Neural crest cell (in vitro differentiated cells): ENCODE measurements around the gene PKP3. TPM values are rescaled to one million over a fixed set of nuclear protein-coding genes. Genes with fewer than 3 reads are reported as not detected.

Experiments
- DNase-seq: peaks from one replicate; pipeline ENCODE4 v3.0.0; 2021; ENCODE audit warnings: low read depth, mixed read lengths, low spot score
- H3K27ac Mint-ChIP-seq: one replicate; pipeline ENCODE4 v1.8.0; 2021; ENCODE audit warnings: mild to moderate bottlenecking, mixed read lengths; ENCODE audit not compliant: unreplicated experiment
- H3K27me3 Mint-ChIP-seq: 2 replicates; pipeline ENCODE4 v1.8.0; 2021; ENCODE audit warnings: low read depth, mild to moderate bottlenecking, mixed read lengths
- H3K36me3 Mint-ChIP-seq: 2 replicates; pipeline ENCODE4 v1.8.0; 2021; ENCODE audit warnings: low read depth, mild to moderate bottlenecking, mixed read lengths
- H3K4me1 Mint-ChIP-seq: 2 replicates; pipeline ENCODE4 v1.8.0; 2021; ENCODE audit warnings: mixed read lengths
- H3K4me3 Mint-ChIP-seq: one replicate; pipeline ENCODE4 v1.8.0; 2021; ENCODE audit warnings: mild to moderate bottlenecking, mixed read lengths
- H3K9me3 Mint-ChIP-seq: 2 replicates; pipeline ENCODE4 v1.8.0; 2021; ENCODE audit warnings: mixed read lengths
- CTCF ChIP-seq: fragments of 200-600 bp; sonication (generic); conservative IDR thresholded peaks from 2 replicates; pipeline ENCODE4 v1.5.0; 2021; ENCODE audit warnings: antibody characterized with exemption, mild to moderate bottlenecking
- total RNA-seq: library from RNA; stranded (reverse); gene quantifications from 2 replicates; pipeline ENCODE4 v1.2.1, GENCODE V29; 2021

Gene PKP3
- total RNA-seq, 1 donor from 2014 or later: 0.42 TPM

- Mint-ChIP-seq H3K27ac (no peak overlapping the region), H3K27me3 (no peaks in the 10 kb centered on the region), H3K4me1 (no peaks in the 10 kb centered on the region), H3K4me3 (no peak overlapping the region), H3K9me3 (peaks cover 3% of the 10 kb centered on the region), H3K36me3 (no peaks in the 10 kb centered on the region)
- no peak for DNase-seq
- no peak for TF ChIP-seq CTCF
Observed at GRCh38 chr11:438101-438844, 44.3 kb downstream of the PKP3 start.

DNA sequence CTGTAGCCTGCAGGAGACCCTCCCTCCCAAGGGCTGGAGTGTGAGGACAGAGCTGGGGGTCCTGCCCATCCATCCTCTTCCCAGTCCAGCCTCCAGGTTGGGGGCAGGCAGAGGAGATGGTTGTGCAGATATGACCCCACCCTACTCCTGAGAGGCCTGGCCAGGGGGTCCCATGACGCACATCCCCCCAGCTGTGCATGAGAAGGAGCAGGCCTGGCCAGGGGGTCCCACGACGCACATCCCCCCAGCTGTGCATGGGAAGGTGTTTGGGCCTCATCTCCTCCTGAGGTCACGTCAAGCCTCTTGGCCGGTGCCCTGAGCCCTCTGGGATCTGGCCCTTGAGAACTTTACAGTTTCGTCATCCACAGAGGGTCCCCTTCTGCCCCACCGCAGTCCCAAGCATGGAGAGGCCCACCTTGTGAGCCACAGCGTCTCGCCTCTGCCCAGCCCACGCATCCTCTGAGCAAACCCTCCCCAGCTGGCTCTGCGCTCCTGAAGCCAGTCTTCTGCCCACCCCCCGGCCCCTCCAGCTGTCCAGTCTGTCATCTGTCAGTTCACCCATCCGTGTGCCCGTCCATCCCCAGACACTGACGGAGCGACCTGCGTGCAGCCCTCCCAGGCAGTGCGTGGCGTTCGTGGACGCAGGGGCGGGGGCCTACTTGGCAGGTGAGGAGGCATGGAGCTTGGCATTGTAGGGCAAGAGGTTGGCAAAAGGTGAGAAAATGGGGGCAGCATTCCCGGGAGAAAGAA, 45.5 kb downstream of the PKP3 start:
- no peak for TF ChIP-seq CTCF
- peaks cover 7% of the 10 kb centered on the region for H3K4me1 Mint-ChIP-seq
- H3K27ac Mint-ChIP-seq: no peak overlapping the region
- H3K9me3 Mint-ChIP-seq: peaks cover 3% of the 10 kb centered on the region
- H3K36me3 Mint-ChIP-seq: no peaks in the 10 kb centered on the region
- no peak for DNase-seq
- H3K27me3 Mint-ChIP-seq: peaks cover 2% of the 10 kb centered on the region
- no peak overlapping the region for H3K4me3 Mint-ChIP-seq

GRCh38 chr11:440065-441042, 46.3 kb downstream of the PKP3 start:
- no peak overlapping the region for H3K27ac Mint-ChIP-seq
- no peaks in the 10 kb centered on the region for H3K36me3 Mint-ChIP-seq
- no peak for DNase-seq

GRCh38 chr11:441043-441417, 47.0 kb downstream of the PKP3 start:
- Mint-ChIP-seq H3K27ac (no peak overlapping the region), H3K9me3 (no peaks in the 10 kb centered on the region), H3K36me3 (no peaks in the 10 kb centered on the region), H3K4me1 (peaks cover 7% of the 10 kb centered on the region), H3K27me3 (peaks cover 2% of the 10 kb centered on the region), H3K4me3 (no peak overlapping the region)
- TF ChIP-seq CTCF: no peak
- no peak for DNase-seq

More at GRCh38 chr11:440065-441042, 46.3 kb downstream of the PKP3 start:
- Mint-ChIP-seq H3K9me3 (no peaks in the 10 kb centered on the region), H3K27me3 (peaks cover 2% of the 10 kb centered on the region), H3K4me3 (no peak overlapping the region), H3K4me1 (peaks cover 7% of the 10 kb centered on the region)
- no peak for TF ChIP-seq CTCF
